PC-9 (cell line): ENCODE results near the gene ZSCAN31. TPM values are rescaled to one million over a fixed set of nuclear protein-coding genes. Genes with fewer than 3 reads are reported as not detected.

Experiments
- BruUV-seq: library from RNA; stranded (reverse); fragments of 400-500 nt; replicated peaks from 2 replicates; lab custom pipeline; 2021; lab: Mats Ljungman, UMichigan
- CTCF ChIA-PET: fragments of 300-600 bp; sonication (Branson Sonifier 250); formaldehyde crosslinking; loops from one replicate; lab custom pipeline; 2022; ENCODE audit warnings: antibody characterized with exemption; lab: Charles Lee
- POLR2A ChIA-PET: fragments of 300-600 bp; sonication (Branson Sonifier 250); formaldehyde crosslinking; loops from one replicate; lab custom pipeline; 2022; ENCODE audit warnings: antibody characterized with exemption; ENCODE audit not compliant: unreplicated experiment; lab: Charles Lee
- DNase-seq, 2 experiments: peaks; one replicate each; pipeline versions ENCODE4 v3.0.0 to v3.0.0-alpha.2; 2015 to 2022; ENCODE audit warnings: mixed read lengths in 1 of 2
- H2AFZ ChIP-seq: fragments of 200-600 bp; sonication (generic); 2 replicates; pipeline ENCODE4 v1.8.1; 2017; ENCODE audit warnings: antibody characterized with exemption
- H3F3A ChIP-seq: fragments of 200-600 bp; sonication (generic); 2 replicates; pipeline ENCODE4 v1.8.1; 2017; ENCODE audit warnings: antibody characterized with exemption, mild to moderate bottlenecking, low read depth; ENCODE audit not compliant: insufficient read depth
- H3K27ac ChIP-seq: fragments of 200-600 bp; sonication (generic); 2 replicates; pipeline ENCODE4 v1.6.1; 2016; ENCODE audit warnings: mixed run types
- H3K27me3 ChIP-seq: fragments of 200-600 bp; sonication (generic); 2 replicates; pipeline ENCODE4 v1.6.1; 2016; ENCODE audit warnings: low read depth, mixed run types; ENCODE audit not compliant: insufficient read depth
- H3K36me3 ChIP-seq: fragments of 200-600 bp; sonication (generic); 2 replicates; pipeline ENCODE4 v1.6.1; 2016; ENCODE audit warnings: low read depth, mixed run types
- H3K4me1 ChIP-seq: fragments of 200-600 bp; sonication (generic); replicated peaks from 2 replicates; pipeline ENCODE4 v1.6.1; 2016; ENCODE audit warnings: mixed run types; ENCODE audit not compliant: insufficient read depth
- H3K4me2 ChIP-seq: fragments of 200-600 bp; sonication (generic); 2 replicates; pipeline ENCODE4 v1.6.1; 2017; ENCODE audit warnings: mixed run types
- H3K4me3 ChIP-seq: fragments of 200-600 bp; sonication (generic); 2 replicates; pipeline ENCODE4 v1.6.1; 2016; ENCODE audit warnings: mixed run types
- H3K79me2 ChIP-seq: fragments of 200-600 bp; sonication (generic); 2 replicates; pipeline ENCODE4 v1.6.1; 2017; ENCODE audit warnings: low read depth, mixed run types
- H3K9me2 ChIP-seq: fragments of 200-600 bp; sonication (generic); 2 replicates; pipeline ENCODE4 v1.8.1; 2017; ENCODE audit warnings: mild to moderate bottlenecking; ENCODE audit not compliant: insufficient read depth
- H3K9me3 ChIP-seq: fragments of 200-600 bp; sonication (generic); 2 replicates; pipeline ENCODE4 v1.8.1; 2016; ENCODE audit warnings: low read depth; ENCODE audit not compliant: insufficient read depth
- H4K20me1 ChIP-seq: fragments of 200-600 bp; sonication (generic); 2 replicates; pipeline ENCODE4 v1.8.1; 2017; ENCODE audit not compliant: insufficient read depth
- EZH2 ChIP-seq: fragments of 200-600 bp; sonication (generic); IDR thresholded peaks from 2 replicates; pipeline ENCODE4 v1.8.0; 2017; ENCODE audit warnings: antibody characterized with exemption, low read depth
- intact Hi-C: fragments of 100-400 bp; cut with micrococcal nuclease; formaldehyde crosslinking; loops from one replicate; pipeline ENCODE4 v1.10.0; 2022; ENCODE audit not compliant: unreplicated experiment
- total RNA-seq: library from RNA; stranded (reverse); gene quantifications from 2 replicates; pipeline ENCODE4 v1.2.3, GENCODE V29; 2021
- TF ChIP-seq, protein P1 (sequence below): fragments of 200-600 bp; sonication (generic); conservative IDR thresholded peaks from 2 replicates; pipeline ENCODE4 v1.6.1; 2017; ENCODE audit warnings: mixed run types, antibody characterized with exemption, mild to moderate bottlenecking, moderate library complexity

The ZSCAN31 gene
- total RNA-seq, 1 experiment from 2014 or later = 88.8 TPM

GRCh38 chr6:28354688-28355554, 19.0 kb upstream of the ZSCAN31 start:
- BruUV-seq = TSS peak; percentile 17
- H2AFZ ChIP-seq = no peak overlapping the region; the same call in 1 of the 2 replicates
- H3K9me3 ChIP-seq = no peaks in the 10 kb centered on the region
- H3K4me1 ChIP-seq = peaks cover 35% of the 10 kb centered on the region
- H3K4me2 ChIP-seq = peak overlapping the region; percentile 94
- H3K79me2 ChIP-seq = peaks cover 38% of the 10 kb centered on the region
- H3K36me3 ChIP-seq = no peaks in the 10 kb centered on the region
- peaks cover 7% of the 10 kb centered on the region; the same call in 1 of the 2 replicates for H3F3A ChIP-seq
- no peaks in the 10 kb centered on the region for H4K20me1 ChIP-seq
- POLR2A ChIA-PET = no interaction called here
- peak overlapping the region; percentile 70; the same call in 1 of the 2 replicates for H3K4me3 ChIP-seq
- TF ChIP-seq EZH2 = no peak
- TF ChIP-seq, protein P1, sequence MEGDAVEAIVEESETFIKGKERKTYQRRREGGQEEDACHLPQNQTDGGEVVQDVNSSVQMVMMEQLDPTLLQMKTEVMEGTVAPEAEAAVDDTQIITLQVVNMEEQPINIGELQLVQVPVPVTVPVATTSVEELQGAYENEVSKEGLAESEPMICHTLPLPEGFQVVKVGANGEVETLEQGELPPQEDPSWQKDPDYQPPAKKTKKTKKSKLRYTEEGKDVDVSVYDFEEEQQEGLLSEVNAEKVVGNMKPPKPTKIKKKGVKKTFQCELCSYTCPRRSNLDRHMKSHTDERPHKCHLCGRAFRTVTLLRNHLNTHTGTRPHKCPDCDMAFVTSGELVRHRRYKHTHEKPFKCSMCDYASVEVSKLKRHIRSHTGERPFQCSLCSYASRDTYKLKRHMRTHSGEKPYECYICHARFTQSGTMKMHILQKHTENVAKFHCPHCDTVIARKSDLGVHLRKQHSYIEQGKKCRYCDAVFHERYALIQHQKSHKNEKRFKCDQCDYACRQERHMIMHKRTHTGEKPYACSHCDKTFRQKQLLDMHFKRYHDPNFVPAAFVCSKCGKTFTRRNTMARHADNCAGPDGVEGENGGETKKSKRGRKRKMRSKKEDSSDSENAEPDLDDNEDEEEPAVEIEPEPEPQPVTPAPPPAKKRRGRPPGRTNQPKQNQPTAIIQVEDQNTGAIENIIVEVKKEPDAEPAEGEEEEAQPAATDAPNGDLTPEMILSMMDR = no peak
- H3K9me2 ChIP-seq = no peaks in the 10 kb centered on the region
- CTCF ChIA-PET = interaction anchor here (0.6 to 1.9 kb wide), 7 partner anchors 28 to 460 kb away, joined by 3 to 9 read pairs (median 4); partner anchors contain the start of gene ZKSCAN4
- DNase-seq = no peak
- H3K27ac ChIP-seq = peak overlapping the region; percentile 77
- intact Hi-C loops = loop anchor here (5.0 kb wide), 4 partner anchors 88 to 1193 kb away; partner anchors contain the start of genes ZSCAN26 and ZSCAN9
- H3K27me3 ChIP-seq = no peaks in the 10 kb centered on the region

GRCh38 chr6:28353981-28354676, 18.2 kb upstream of the ZSCAN31 start:
- no peaks in the 10 kb centered on the region for H3K27me3 ChIP-seq
- H3K79me2 ChIP-seq = peaks cover 40% of the 10 kb centered on the region
- intact Hi-C loops = no loop called here
- TF ChIP-seq, protein P1 = no peak
- no peak for TF ChIP-seq EZH2
- no peaks in the 10 kb centered on the region for H4K20me1 ChIP-seq
- POLR2A ChIA-PET = interaction anchor here (0.6 kb wide), 3 partner anchors 135 to 487 kb away, joined by 3 to 15 read pairs (median 3); a partner anchor contains a TSS
- H2AFZ ChIP-seq = no peak overlapping the region
- no TSS peak for BruUV-seq
- H3K9me2 ChIP-seq = no peaks in the 10 kb centered on the region
- peaks cover 35% of the 10 kb centered on the region for H3K4me1 ChIP-seq
- CTCF ChIA-PET = interaction anchor here (0.6 kb wide), 1 partner anchor 104 kb away, joined by 6 read pairs; no protein-coding TSS in a partner anchor
- H3K36me3 ChIP-seq = no peaks in the 10 kb centered on the region
- peaks cover 7% of the 10 kb centered on the region; the same call in 1 of the 2 replicates for H3F3A ChIP-seq
- peak; percentile 65 to 81 for DNase-seq
- H3K4me3 ChIP-seq = peak overlapping the region; percentile 52; the same call in 1 of the 2 replicates
- H3K9me3 ChIP-seq = no peaks in the 10 kb centered on the region
- H3K4me2 ChIP-seq = peak overlapping the region; percentile 84
- peak overlapping the region; percentile 77 for H3K27ac ChIP-seq

DNA sequence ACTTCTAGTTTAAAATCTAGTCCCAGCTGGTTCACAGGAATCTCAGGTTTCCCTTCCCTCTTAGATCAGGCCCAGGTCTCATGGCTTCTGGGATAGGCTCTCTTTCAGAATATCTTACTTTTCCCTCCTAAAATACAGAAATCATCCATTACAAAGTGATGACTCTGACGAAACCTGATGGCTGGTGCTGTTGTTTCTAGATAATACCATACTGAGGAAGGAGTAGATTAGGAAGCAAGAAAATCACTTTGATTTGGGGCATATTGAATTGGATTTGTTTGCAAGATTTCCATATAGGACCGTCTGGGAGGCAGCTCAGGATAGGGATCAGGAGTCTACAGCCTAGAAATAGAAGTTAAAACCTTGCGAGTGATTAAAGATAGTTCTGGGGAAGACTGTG, 17.4 kb upstream of the ZSCAN31 start:
- POLR2A ChIA-PET = no interaction called here
- Histone ChIP-seq H3K36me3 (no peaks in the 10 kb centered on the region), H3K27me3 (no peaks in the 10 kb centered on the region), H3F3A (peaks cover 7% of the 10 kb centered on the region; the same call in 1 of the 2 replicates), H3K79me2 (peaks cover 40% of the 10 kb centered on the region), H3K9me3 (no peaks in the 10 kb centered on the region), H3K4me3 (peak overlapping the region; percentile 52; the same call in 1 of the 2 replicates), H3K27ac (peak overlapping the region; percentile 77), H3K4me1 (peaks cover 35% of the 10 kb centered on the region), H4K20me1 (no peaks in the 10 kb centered on the region), H3K4me2 (peak overlapping the region; percentile 84), H3K9me2 (no peaks in the 10 kb centered on the region), H2AFZ (no peak overlapping the region)
- CTCF ChIA-PET = no interaction called here
- BruUV-seq = no TSS peak
- intact Hi-C loops = no loop called here
- TF ChIP-seq, protein P1 = no peak
- TF ChIP-seq EZH2 = no peak
- DNase-seq = no peak
